Suprapubic skin (tissue), 3 donors: ENCODE data around the gene SIK2.

Experiments
- POLR2AphosphoS5 ChIP-seq, 3 donors: sonication (generic); formaldehyde crosslinking; IDR thresholded peaks; one replicate each; pipeline ENCODE4 v1.6.1; 2017; ENCODE audit warnings: antibody characterized with exemption in 3 of 3
- TF ChIP-seq, protein P1 (sequence below), 2 donors: fragments of 200-600 bp in 1 of 2; fragments of 450-650 bp in 1 of 2; sonication (generic) in 1 of 2; IDR thresholded peaks; one replicate each; pipeline ENCODE4 v1.5.1; 2016 to 2019; ENCODE audit warnings: antibody characterized with exemption in 2 of 2, mild to moderate bottlenecking in 1 of 2, moderate library complexity in 1 of 2

DNA sequence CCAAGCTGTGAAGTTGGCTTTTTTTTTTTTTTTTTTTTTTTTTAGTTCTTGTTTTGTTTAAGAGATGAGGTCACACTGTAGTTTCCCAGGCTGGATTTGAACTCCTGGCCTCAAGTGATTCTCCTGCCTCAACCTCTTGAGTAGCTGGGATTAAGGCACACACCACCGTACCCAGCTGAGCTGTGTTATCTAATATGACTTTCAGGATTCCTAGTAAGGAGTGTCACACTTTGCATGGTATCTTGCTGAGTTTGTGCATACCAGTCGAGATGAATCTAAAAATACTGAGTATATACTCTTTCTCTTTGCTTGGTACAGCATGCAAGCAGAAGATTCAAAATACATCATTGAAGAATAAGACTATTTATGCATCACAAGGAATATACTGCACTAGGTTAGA lies 58.6 kb downstream of the SIK2 start:
- TF ChIP-seq, protein P1, sequence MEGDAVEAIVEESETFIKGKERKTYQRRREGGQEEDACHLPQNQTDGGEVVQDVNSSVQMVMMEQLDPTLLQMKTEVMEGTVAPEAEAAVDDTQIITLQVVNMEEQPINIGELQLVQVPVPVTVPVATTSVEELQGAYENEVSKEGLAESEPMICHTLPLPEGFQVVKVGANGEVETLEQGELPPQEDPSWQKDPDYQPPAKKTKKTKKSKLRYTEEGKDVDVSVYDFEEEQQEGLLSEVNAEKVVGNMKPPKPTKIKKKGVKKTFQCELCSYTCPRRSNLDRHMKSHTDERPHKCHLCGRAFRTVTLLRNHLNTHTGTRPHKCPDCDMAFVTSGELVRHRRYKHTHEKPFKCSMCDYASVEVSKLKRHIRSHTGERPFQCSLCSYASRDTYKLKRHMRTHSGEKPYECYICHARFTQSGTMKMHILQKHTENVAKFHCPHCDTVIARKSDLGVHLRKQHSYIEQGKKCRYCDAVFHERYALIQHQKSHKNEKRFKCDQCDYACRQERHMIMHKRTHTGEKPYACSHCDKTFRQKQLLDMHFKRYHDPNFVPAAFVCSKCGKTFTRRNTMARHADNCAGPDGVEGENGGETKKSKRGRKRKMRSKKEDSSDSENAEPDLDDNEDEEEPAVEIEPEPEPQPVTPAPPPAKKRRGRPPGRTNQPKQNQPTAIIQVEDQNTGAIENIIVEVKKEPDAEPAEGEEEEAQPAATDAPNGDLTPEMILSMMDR (IDR thresholded peaks at IDR 0.05) = no peak
- TF ChIP-seq POLR2AphosphoS5 (IDR thresholded peaks at IDR 0.05) = no peak
